Astrocyte (in vitro differentiated cells and primary cell): ENCODE results near the gene PRKD3. TPM values are rescaled to one million over a fixed set of nuclear protein-coding genes. Genes with fewer than 3 reads are reported as not detected.

ENCODE experiments used
- DNase-seq: peaks from one replicate; pipeline ENCODE4 v3.0.0-alpha.2; 2010; ENCODE audit warnings: low read depth
- FAIRE-seq: peaks from 2 replicates; lab custom pipeline; 2011; peaks lifted over from hg19 to GRCh38; lab: Jason Lieb, UNC
- H2AFZ ChIP-seq: 2 replicates; pipeline ENCODE4 v1.6.0; 2012; ENCODE audit warnings: low read depth, low read length, inconsistent platforms
- H3K27ac ChIP-seq: 2 replicates; pipeline ENCODE4 v1.5.1; 2011; ENCODE audit warnings: low read depth, low read length, inconsistent platforms
- H3K27me3 ChIP-seq: 2 replicates; pipeline ENCODE4 v1.6.0; 2011; ENCODE audit warnings: low read length, inconsistent platforms; ENCODE audit not compliant: insufficient read depth
- H3K36me3 ChIP-seq: 2 replicates; pipeline ENCODE4 v1.5.1; 2011; ENCODE audit warnings: low read length, inconsistent platforms; ENCODE audit not compliant: insufficient read depth
- H3K4me1 ChIP-seq: 2 replicates; pipeline ENCODE4 v1.5.1; 2011; ENCODE audit warnings: low read length, inconsistent platforms; ENCODE audit not compliant: insufficient read depth
- H3K4me2 ChIP-seq: 2 replicates; pipeline ENCODE4 v1.6.0; 2012; ENCODE audit warnings: low read length, inconsistent platforms
- H3K4me3 ChIP-seq: 2 replicates; pipeline ENCODE4 v1.5.1; 2011; ENCODE audit warnings: low read depth, mild to moderate bottlenecking, low read length, inconsistent platforms; ENCODE audit not compliant: insufficient read depth
- H3K79me2 ChIP-seq: 2 replicates; pipeline ENCODE4 v1.6.0; 2012; ENCODE audit warnings: mild to moderate bottlenecking, low read length, inconsistent platforms; ENCODE audit not compliant: insufficient read depth
- H3K9ac ChIP-seq: 2 replicates; pipeline ENCODE4 v1.6.0; 2012; ENCODE audit warnings: mild to moderate bottlenecking, low read length, inconsistent platforms
- H3K9me3 ChIP-seq: 2 replicates; pipeline ENCODE4 v1.5.1; 2012; ENCODE audit warnings: low read depth, mild to moderate bottlenecking, low read length, inconsistent platforms; ENCODE audit not compliant: insufficient read depth
- H4K20me1 ChIP-seq: 2 replicates; pipeline ENCODE4 v1.6.0; 2012; ENCODE audit warnings: low read length, inconsistent platforms; ENCODE audit not compliant: insufficient read depth
- H3K27ac Mint-ChIP-seq: one replicate; pipeline ENCODE4 v1.8.0; 2021; ENCODE audit warnings: mild to moderate bottlenecking, mixed read lengths; ENCODE audit not compliant: unreplicated experiment
- H3K27me3 Mint-ChIP-seq: one replicate; pipeline ENCODE4 v1.8.0; 2021; ENCODE audit warnings: low read depth, mixed read lengths; ENCODE audit not compliant: unreplicated experiment
- H3K36me3 Mint-ChIP-seq: one replicate; pipeline ENCODE4 v1.8.0; 2021; ENCODE audit warnings: low read depth, mixed read lengths; ENCODE audit not compliant: unreplicated experiment
- H3K4me1 Mint-ChIP-seq: one replicate; pipeline ENCODE4 v1.8.0; 2021; ENCODE audit warnings: low read depth, mixed read lengths; ENCODE audit not compliant: unreplicated experiment
- H3K4me3 Mint-ChIP-seq: one replicate; pipeline ENCODE4 v1.8.0; 2021; ENCODE audit warnings: mild to moderate bottlenecking, moderate library complexity, mixed read lengths; ENCODE audit not compliant: unreplicated experiment
- H3K9me3 Mint-ChIP-seq: one replicate; pipeline ENCODE4 v1.8.0; 2021; ENCODE audit warnings: mild to moderate bottlenecking, mixed read lengths; ENCODE audit not compliant: unreplicated experiment
- CTCF ChIP-seq: IDR thresholded peaks from 2 replicates; pipeline ENCODE4 v1.5.1; 2011; ENCODE audit warnings: low read depth, mild to moderate bottlenecking, inconsistent platforms, low read length, moderate library complexity; ENCODE audit not compliant: insufficient read depth
- EZH2 ChIP-seq: IDR thresholded peaks from 2 replicates; pipeline ENCODE4 v1.6.1; 2012; ENCODE audit warnings: mild to moderate bottlenecking, low read length, inconsistent platforms; ENCODE audit not compliant: insufficient read depth
- total RNA-seq: library from RNA; stranded (reverse); gene quantifications from 2 replicates; pipeline ENCODE4 v1.2.1, GENCODE V29; 2021

Gene PRKD3
- total RNA-seq, 1 donor from 2014 or later, result 42.5 TPM

GRCh38 chr2:37323781-37324535 lies 675 bp downstream of the PRKD3 start:
- no peaks in the 10 kb centered on the region for H3K9me3 Mint-ChIP-seq
- peak overlapping the region; percentile 53 for H2AFZ ChIP-seq
- DNase-seq (peak; percentile 17), FAIRE-seq (no peak)
- no peak for TF ChIP-seq EZH2
- no peak for TF ChIP-seq CTCF
- peak overlapping the region; percentile 75 for H3K27ac ChIP-seq
- no peaks in the 10 kb centered on the region for H3K27me3 Mint-ChIP-seq
- peak overlapping the region; percentile 90 for H3K9ac ChIP-seq
- H3K36me3 Mint-ChIP-seq, result no peaks in the 10 kb centered on the region
- no peaks in the 10 kb centered on the region for H3K9me3 ChIP-seq
- H3K27me3 ChIP-seq, result no peaks in the 10 kb centered on the region
- H3K4me3 Mint-ChIP-seq, result peak overlapping the region; percentile 99
- peaks cover 4% of the 10 kb centered on the region for H3K4me1 ChIP-seq
- H3K27ac Mint-ChIP-seq, result peak overlapping the region; percentile 97
- H3K4me1 Mint-ChIP-seq, result peaks cover 24% of the 10 kb centered on the region
- peaks cover 53% of the 10 kb centered on the region for H3K79me2 ChIP-seq
- peak overlapping the region; percentile 92 for H3K4me2 ChIP-seq
- H3K36me3 ChIP-seq, result no peaks in the 10 kb centered on the region
- peaks cover 28% of the 10 kb centered on the region for H4K20me1 ChIP-seq
- H3K4me3 ChIP-seq, result peak overlapping the region; percentile 94

- peak overlapping the region; percentile 97 for H3K27ac Mint-ChIP-seq
- Histone ChIP-seq H3K4me2 (peak overlapping the region; percentile 92), H3K79me2 (peaks cover 59% of the 10 kb centered on the region), H2AFZ (peak overlapping the region; percentile 53), H3K4me3 (peak overlapping the region; percentile 94), H4K20me1 (peaks cover 35% of the 10 kb centered on the region), H3K9ac (peak overlapping the region; percentile 90), H3K27ac (peak overlapping the region; percentile 75), H3K4me1 (peaks cover 9% of the 10 kb centered on the region), H3K9me3 (no peaks in the 10 kb centered on the region), H3K27me3 (no peaks in the 10 kb centered on the region), H3K36me3 (no peaks in the 10 kb centered on the region)
- H3K4me3 Mint-ChIP-seq, result peak overlapping the region; percentile 99
- FAIRE-seq (no peak), DNase-seq (no peak)
- no peaks in the 10 kb centered on the region for H3K36me3 Mint-ChIP-seq
- H3K9me3 Mint-ChIP-seq, result no peaks in the 10 kb centered on the region
- TF ChIP-seq EZH2 (no peak), CTCF (no peak)
- H3K27me3 Mint-ChIP-seq, result no peaks in the 10 kb centered on the region
- peaks cover 31% of the 10 kb centered on the region for H3K4me1 Mint-ChIP-seq
Measured at GRCh38 chr2:37323176-37323780, 1.4 kb downstream of the PRKD3 start.
